ENCODE data around the gene FEN1. TPM values are rescaled to one million over a fixed set of nuclear protein-coding genes. Genes with fewer than 3 reads are reported as not detected.

The FEN1 gene
- total and polyA plus RNA-seq, 4 donors = 4.5 to 46.5 (median 9.5) TPM

DNA sequence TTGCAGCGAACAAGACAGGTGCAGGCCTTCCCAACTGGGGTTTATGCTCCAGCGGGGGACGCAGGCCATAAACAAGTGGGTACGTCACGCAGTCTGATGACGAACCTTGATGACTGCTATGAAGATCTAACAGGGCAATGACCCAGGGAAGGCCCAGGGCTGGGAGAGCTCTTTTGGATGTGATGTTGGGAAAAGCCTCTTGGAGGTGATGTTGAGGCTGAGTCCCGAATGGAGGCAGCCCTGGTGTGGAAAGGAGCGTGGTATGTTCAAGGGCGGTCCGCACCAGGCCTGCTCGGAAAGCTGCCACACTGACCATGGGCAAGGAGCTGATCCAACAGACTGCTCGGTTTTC, 41.2 kb downstream of the FEN1 start (continued):
- TF ChIP-seq REST (IDR thresholded peaks at IDR 0.05) (no peak), SP1 (IDR thresholded peaks at IDR 0.05) (no peak)

GRCh38 chr11:61834278-61835048, 41.8 kb downstream of the FEN1 start:
- WGBS = 68% methylated on average over 12 of the region's 12 CpGs
- Histone ChIP-seq H3K4me3 (ENCODE audit: low read depth in 1 of 3, low read length in 3 of 3) (no peak overlapping the region), H3K27ac (ENCODE audit: low read depth in 1 of 2, low read length in 2 of 2) (peak overlapping the region in 1 of 2 donors; percentile 49), H3K9ac (ENCODE audit: low read depth in 1 of 2, low read length in 2 of 2) (no peak overlapping the region), H3K9me3 (ENCODE audit: control insufficient read depth in 4 of 4, low read length in 3 of 4) (no peaks in the 10 kb centered on the region), H3K4me1 (ENCODE audit: control insufficient read depth in 4 of 4, insufficient read depth in 4 of 4, low read length in 3 of 4) (peaks cover 6 to 35% (median 33%) of the 10 kb centered on the region in 4 donors), H3K36me3 (ENCODE audit: control insufficient read depth in 4 of 4, insufficient read depth in 3 of 4, low read depth in 1 of 4, low read length in 3 of 4) (peaks cover 0 to 5% (median under 1%) of the 10 kb centered on the region in 4 donors), H3K27me3 (ENCODE audit: control insufficient read depth in 4 of 4, insufficient read depth in 4 of 4, low read length in 3 of 4) (no peaks in the 10 kb centered on the region)
- TF ChIP-seq NR2F2 (IDR thresholded peaks at IDR 0.05) (no peak), JUND (IDR thresholded peaks at IDR 0.05) (no peak), SP1 (IDR thresholded peaks at IDR 0.05) (no peak), TAF1 (conservative IDR thresholded peaks at IDR 0.05) (no peak), GABPA (IDR thresholded peaks at IDR 0.05 in 1 of 2, conservative IDR thresholded peaks at IDR 0.05 in 1 of 2) (no peak), RXRA (IDR thresholded peaks at IDR 0.05) (no peak), HNF4A (conservative IDR thresholded peaks at IDR 0.05) (no peak), FOXA2 (IDR thresholded peaks at IDR 0.05) (no peak), FOXA1 (IDR thresholded peaks at IDR 0.05) (no peak), YY1 (IDR thresholded peaks at IDR 0.05) (no peak), RAD21 (IDR thresholded peaks at IDR 0.05) (no peak), ATF3 (IDR thresholded peaks at IDR 0.05) (no peak), EGR1 (IDR thresholded peaks at IDR 0.05; ENCODE audit: low read depth in 2 of 2) (no peak)
- TF ChIP-seq, protein P1, sequence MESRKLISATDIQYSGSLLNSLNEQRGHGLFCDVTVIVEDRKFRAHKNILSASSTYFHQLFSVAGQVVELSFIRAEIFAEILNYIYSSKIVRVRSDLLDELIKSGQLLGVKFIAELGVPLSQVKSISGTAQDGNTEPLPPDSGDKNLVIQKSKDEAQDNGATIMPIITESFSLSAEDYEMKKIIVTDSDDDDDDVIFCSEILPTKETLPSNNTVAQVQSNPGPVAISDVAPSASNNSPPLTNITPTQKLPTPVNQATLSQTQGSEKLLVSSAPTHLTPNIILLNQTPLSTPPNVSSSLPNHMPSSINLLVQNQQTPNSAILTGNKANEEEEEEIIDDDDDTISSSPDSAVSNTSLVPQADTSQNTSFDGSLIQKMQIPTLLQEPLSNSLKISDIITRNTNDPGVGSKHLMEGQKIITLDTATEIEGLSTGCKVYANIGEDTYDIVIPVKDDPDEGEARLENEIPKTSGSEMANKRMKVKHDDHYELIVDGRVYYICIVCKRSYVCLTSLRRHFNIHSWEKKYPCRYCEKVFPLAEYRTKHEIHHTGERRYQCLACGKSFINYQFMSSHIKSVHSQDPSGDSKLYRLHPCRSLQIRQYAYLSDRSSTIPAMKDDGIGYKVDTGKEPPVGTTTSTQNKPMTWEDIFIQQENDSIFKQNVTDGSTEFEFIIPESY (IDR thresholded peaks at IDR 0.05) = no peak
- TF ChIP-seq, protein P2, sequence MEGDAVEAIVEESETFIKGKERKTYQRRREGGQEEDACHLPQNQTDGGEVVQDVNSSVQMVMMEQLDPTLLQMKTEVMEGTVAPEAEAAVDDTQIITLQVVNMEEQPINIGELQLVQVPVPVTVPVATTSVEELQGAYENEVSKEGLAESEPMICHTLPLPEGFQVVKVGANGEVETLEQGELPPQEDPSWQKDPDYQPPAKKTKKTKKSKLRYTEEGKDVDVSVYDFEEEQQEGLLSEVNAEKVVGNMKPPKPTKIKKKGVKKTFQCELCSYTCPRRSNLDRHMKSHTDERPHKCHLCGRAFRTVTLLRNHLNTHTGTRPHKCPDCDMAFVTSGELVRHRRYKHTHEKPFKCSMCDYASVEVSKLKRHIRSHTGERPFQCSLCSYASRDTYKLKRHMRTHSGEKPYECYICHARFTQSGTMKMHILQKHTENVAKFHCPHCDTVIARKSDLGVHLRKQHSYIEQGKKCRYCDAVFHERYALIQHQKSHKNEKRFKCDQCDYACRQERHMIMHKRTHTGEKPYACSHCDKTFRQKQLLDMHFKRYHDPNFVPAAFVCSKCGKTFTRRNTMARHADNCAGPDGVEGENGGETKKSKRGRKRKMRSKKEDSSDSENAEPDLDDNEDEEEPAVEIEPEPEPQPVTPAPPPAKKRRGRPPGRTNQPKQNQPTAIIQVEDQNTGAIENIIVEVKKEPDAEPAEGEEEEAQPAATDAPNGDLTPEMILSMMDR (IDR thresholded peaks at IDR 0.05; ENCODE audit: low read depth, low read length, missing input control) = no peak
- DNase-seq (ENCODE audit: low spot score) = peak; percentile 82

Measured in liver (tissue), 9 donors.